Measurements from ENCODE around the gene MYO5B. TPM values are rescaled to one million over a fixed set of nuclear protein-coding genes. Genes with fewer than 3 reads are reported as not detected.

The MYO5B gene
- 0.53 TPM in 1 of 2 replicates, not detected in the other for total RNA-seq (ENCODE audit: low replicate concordance)

GRCh38 chr18:50194631-50195532 is at the start of gene MYO5B:
Gene MYO5B (minus strand): TSS chr18:50195147. CDS start chr18:50194793, 354 bp downstream.

GRCh38 chr18:49813319-49814146 is 381.4 kb downstream of the MYO5B start, which contains the start of gene ACAA2:
Gene ACAA2 (minus strand): TSS chr18:49813533. CDS start chr18:49813484, 49 bp downstream.

Other genes with a start within 250 kb of the MYO5B start
- gene CFAP53, start 71.3 kb upstream of the MYO5B start, total RNA-seq (ENCODE audit: low replicate concordance) = 0.38 and 0.94 TPM in 2 replicates
- 55.9 and 57.4 TPM in 2 replicates for gene MBD1, start 86.4 kb upstream of the MYO5B start, total RNA-seq (ENCODE audit: low replicate concordance)
- 37.7 and 50.7 TPM in 2 replicates for gene CXXC1, start 92.5 kb upstream of the MYO5B start, total RNA-seq (ENCODE audit: low replicate concordance)
- 0.94 and 3.5 TPM in 2 replicates for gene SKA1, start 179.9 kb upstream of the MYO5B start, total RNA-seq (ENCODE audit: low replicate concordance)

Measured in smooth muscle cell of the coronary artery (primary cell).